NCI-H2171 (cell line): ENCODE results near the gene UBE2B.

ENCODE experiments used
- DNase-seq: peaks from one replicate; lab custom pipeline; 2025; lab: John Stamatoyannopoulos, UW

The UBE2B gene

DNA sequence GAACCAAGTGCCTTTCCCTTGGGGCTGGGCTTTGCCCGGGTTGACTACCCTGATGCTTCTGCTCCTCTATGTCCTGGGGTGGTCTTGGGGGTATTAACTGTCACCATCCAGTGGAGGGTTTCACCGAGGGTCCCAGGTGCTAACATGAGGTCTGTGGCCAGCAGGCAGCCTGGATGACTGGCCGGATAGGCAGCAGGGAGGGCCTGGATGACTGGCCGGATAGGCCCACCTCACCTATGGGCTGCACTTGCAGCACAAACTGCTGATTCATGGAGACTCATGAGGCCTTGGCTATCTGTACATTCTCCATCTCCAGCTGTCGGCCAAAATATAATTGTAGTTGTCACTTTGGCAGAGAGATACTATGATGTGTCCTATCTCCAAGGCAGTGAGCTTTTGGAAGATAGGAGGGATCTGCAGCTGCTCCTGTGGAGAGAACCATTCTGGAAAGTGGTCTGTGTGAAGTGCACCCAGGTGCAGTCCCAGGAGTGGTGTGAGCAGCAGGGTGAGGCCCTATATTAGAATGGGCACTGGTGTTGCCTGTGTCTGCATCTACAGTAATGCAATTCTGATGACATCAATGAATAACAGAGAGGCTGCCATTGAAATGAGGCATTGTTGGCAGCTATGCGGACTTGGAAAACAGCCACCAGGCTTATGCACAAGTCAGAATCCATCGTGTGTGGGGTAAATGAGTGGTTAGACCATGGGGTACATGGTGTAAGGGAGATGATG lies 66.6 kb downstream of the UBE2B start:
- no peak for DNase-seq

- DNase-seq: no peak
Measured at GRCh38 chr5:134438721-134439123, 67.4 kb downstream of the UBE2B start.

DNA sequence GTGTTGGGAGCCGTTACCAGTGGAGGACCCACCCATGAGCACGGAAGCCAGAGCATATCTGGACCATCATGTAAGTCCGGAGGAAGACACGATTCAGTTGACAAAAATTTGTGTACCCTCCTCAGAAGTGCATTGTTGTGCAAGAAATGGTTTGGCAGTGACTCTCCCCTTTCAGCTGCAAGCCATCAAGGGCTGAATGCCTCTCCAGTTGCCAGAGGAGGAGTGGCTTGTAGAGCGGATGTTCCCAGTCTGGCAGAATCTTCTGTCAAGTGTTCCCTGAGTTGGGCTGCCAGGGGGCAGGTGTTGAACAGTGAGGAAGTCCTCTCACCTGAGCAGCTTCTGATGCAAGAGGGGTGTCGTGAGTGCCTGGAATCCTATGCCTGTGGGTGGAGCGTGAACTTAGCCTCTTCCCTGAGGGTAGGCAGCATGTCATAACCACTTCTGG lies 67.9 kb downstream of the UBE2B start:
- DNase-seq: no peak

DNA sequence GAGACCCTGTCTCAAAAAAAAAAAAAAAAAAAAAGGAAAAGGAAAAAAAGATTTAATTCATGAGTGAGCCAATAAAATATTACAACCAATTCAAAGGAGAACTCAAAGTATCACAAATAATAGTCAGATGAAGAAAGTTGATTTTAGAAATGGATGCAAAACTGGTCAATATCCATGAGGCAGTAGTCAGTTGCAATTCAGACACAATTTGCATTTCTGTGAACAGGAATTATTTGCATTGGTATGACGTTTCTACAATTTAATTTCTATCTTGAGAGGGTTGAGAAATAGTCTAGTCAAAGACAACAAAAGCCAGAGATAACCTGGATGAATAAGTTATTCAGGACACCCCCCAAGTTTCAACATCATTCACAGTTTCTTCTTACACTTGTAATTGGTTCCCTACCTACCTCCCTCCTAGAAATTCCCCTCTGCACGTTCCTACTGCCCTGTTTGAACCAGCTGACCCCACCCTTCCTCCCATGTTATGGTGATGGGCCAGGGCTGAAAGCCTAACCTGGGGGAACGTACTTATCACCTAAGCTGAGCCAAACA lies 68.9 kb downstream of the UBE2B start:
- no peak for DNase-seq
